Liver (tissue), 9 donors: ENCODE measurements around the gene AFP. TPM values are rescaled to one million over a fixed set of nuclear protein-coding genes. Genes with fewer than 3 reads are reported as not detected.

Source experiments
- DNase-seq: peaks from one replicate; pipeline ENCODE4 v3.0.0-alpha.2; 2017; ENCODE audit warnings: low spot score
- H3K27ac ChIP-seq, 2 donors: one replicate each; pipeline ENCODE4 v1.7.0; 2013; ENCODE audit warnings: inconsistent platforms in 2 of 2, low read length in 2 of 2, control low read depth in 1 of 2, low read depth in 1 of 2, mild to moderate bottlenecking in 1 of 2
- H3K27me3 ChIP-seq, 4 donors: one replicate each; pipeline versions ENCODE4 v1.6.1 to v1.7.0; 2013; ENCODE audit warnings: low read length in 3 of 4, inconsistent platforms in 1 of 4, mild to moderate bottlenecking in 1 of 4, moderate library complexity in 1 of 4; ENCODE audit not compliant: control insufficient read depth in 4 of 4, insufficient read depth in 4 of 4
- H3K36me3 ChIP-seq, 4 donors: one replicate each; pipeline versions ENCODE4 v1.6.1 to v1.7.0; 2013; ENCODE audit warnings: low read length in 3 of 4, mild to moderate bottlenecking in 3 of 4, low read depth in 1 of 4, moderate library complexity in 1 of 4; ENCODE audit not compliant: control insufficient read depth in 4 of 4, insufficient read depth in 3 of 4
- H3K4me1 ChIP-seq, 4 donors: one replicate each; pipeline versions ENCODE4 v1.6.1 to v1.7.0; 2013; ENCODE audit warnings: low read length in 3 of 4, mild to moderate bottlenecking in 3 of 4, moderate library complexity in 1 of 4; ENCODE audit not compliant: control insufficient read depth in 4 of 4, insufficient read depth in 4 of 4
- H3K4me3 ChIP-seq, 3 donors: one replicate each; pipeline versions ENCODE4 v1.6.1 to v1.7.0; 2013; ENCODE audit warnings: low read length in 3 of 3, control low read depth in 1 of 3, low read depth in 1 of 3, mild to moderate bottlenecking in 1 of 3
- H3K9ac ChIP-seq, 2 donors: one replicate each; pipeline ENCODE4 v1.7.0; 2013; ENCODE audit warnings: low read length in 2 of 2, mild to moderate bottlenecking in 2 of 2, moderate library complexity in 2 of 2, control low read depth in 1 of 2, low read depth in 1 of 2
- H3K9me3 ChIP-seq, 4 donors: one replicate each; pipeline versions ENCODE4 v1.6.1 to v1.7.0; 2013; ENCODE audit warnings: low read length in 3 of 4; ENCODE audit not compliant: control insufficient read depth in 4 of 4
- EGR1 ChIP-seq, 2 donors: IDR thresholded peaks; 2 replicates each; pipeline ENCODE4 v1.6.1; 2016 to 2018; ENCODE audit warnings: antibody characterized with exemption in 2 of 2, low read depth in 2 of 2
- FOXA1 ChIP-seq: IDR thresholded peaks from 2 replicates; pipeline ENCODE4 v1.6.1; 2016; ENCODE audit warnings: antibody characterized with exemption
- FOXA2 ChIP-seq: IDR thresholded peaks from 2 replicates; pipeline ENCODE4 v1.6.1; 2016; ENCODE audit warnings: antibody characterized with exemption
- GABPA ChIP-seq, 2 donors: IDR thresholded peaks in 1 of 2; conservative IDR thresholded peaks in 1 of 2; 2 replicates each; pipeline ENCODE4 v1.6.1; 2016; ENCODE audit warnings: antibody characterized with exemption in 2 of 2, mild to moderate bottlenecking in 1 of 2, moderate library complexity in 1 of 2
- HNF4A ChIP-seq, 2 donors: conservative IDR thresholded peaks; 2 replicates each; pipeline ENCODE4 v1.6.1; 2016; ENCODE audit warnings: antibody characterized with exemption in 2 of 2, mild to moderate bottlenecking in 2 of 2
- HNF4G ChIP-seq: IDR thresholded peaks from 2 replicates; pipeline ENCODE4 v1.6.1; 2016; ENCODE audit warnings: antibody characterized with exemption
- JUND ChIP-seq, 2 donors: IDR thresholded peaks; 2 replicates each; pipeline ENCODE4 v1.6.1; 2016; ENCODE audit warnings: antibody characterized with exemption in 2 of 2
- NR2F2 ChIP-seq: IDR thresholded peaks from 2 replicates; pipeline ENCODE4 v1.6.1; 2016; ENCODE audit warnings: antibody characterized with exemption
- RXRA ChIP-seq, 2 donors: IDR thresholded peaks; 2 replicates each; pipeline ENCODE4 v1.6.1; 2017 to 2018; ENCODE audit warnings: antibody characterized with exemption in 2 of 2, mild to moderate bottlenecking in 1 of 2
- SP1 ChIP-seq: IDR thresholded peaks from 2 replicates; pipeline ENCODE4 v1.6.1; 2018; ENCODE audit warnings: antibody characterized with exemption, mild to moderate bottlenecking
- TAF1 ChIP-seq: conservative IDR thresholded peaks from 2 replicates; pipeline ENCODE4 v1.6.1; 2016; ENCODE audit warnings: antibody characterized with exemption, mild to moderate bottlenecking
- YY1 ChIP-seq: IDR thresholded peaks from 2 replicates; pipeline ENCODE4 v1.6.1; 2016; ENCODE audit warnings: antibody characterized with exemption, mild to moderate bottlenecking
- WGBS: extraction: QIAGEN DNeasy Blood & Tissue Kit; methylation state at CpG from one replicate; pipeline ENCODE4 v1.1.7; 2013; 5-methylcytosine and 5-hydroxymethylcytosine counted together
- polyA plus RNA-seq, 2 donors: library from polyadenylated mRNA; stranded (reverse) in 1 of 2; unstranded in 1 of 2; fragments of 200-250 nt in 1 of 2; fragments of >200 nt in 1 of 2; fragmentation: Nextera tagmentation in 1 of 2; extraction: Ambion mirVana in 1 of 2; gene quantifications; one replicate each; pipeline versions ENCODE4 v1.2.1 to v1.2.3, GENCODE V29; 2013 to 2015
- total RNA-seq, 2 donors: library from RNA; depleted of rRNA; stranded (reverse); fragments of >200 nt; gene quantifications; one replicate each; pipeline ENCODE4 v1.2.3, GENCODE V29; 2014
- TF ChIP-seq, protein P1 (sequence below): IDR thresholded peaks from 2 replicates; pipeline ENCODE4 v1.6.1; 2016; ENCODE audit warnings: antibody characterized with exemption
- TF ChIP-seq, protein P2 (sequence below): fragments of 150-350 bp; IDR thresholded peaks from 2 replicates; pipeline ENCODE4 v1.5.1; 2017; ENCODE audit warnings: improper control_type of control experiment, low read depth, low read length; ENCODE audit not compliant: missing input control
- TF ChIP-seq, protein P3 (sequence below): IDR thresholded peaks from 2 replicates; pipeline ENCODE4 v1.6.1; 2016; ENCODE audit warnings: antibody characterized with exemption, mild to moderate bottlenecking
- TF ChIP-seq, protein P4 (sequence below): IDR thresholded peaks from 2 replicates; pipeline ENCODE4 v1.6.1; 2016; ENCODE audit warnings: antibody characterized with exemption
- donor health status: healthy.
- donor health status: healthy.
- donor health status: healthy.
- donor health status: healthy.
- donor health status: healthy.

Gene AFP
- total and polyA plus RNA-seq, 4 donors, result 1.0 to 3,875 (median 5.7) TPM

DNA sequence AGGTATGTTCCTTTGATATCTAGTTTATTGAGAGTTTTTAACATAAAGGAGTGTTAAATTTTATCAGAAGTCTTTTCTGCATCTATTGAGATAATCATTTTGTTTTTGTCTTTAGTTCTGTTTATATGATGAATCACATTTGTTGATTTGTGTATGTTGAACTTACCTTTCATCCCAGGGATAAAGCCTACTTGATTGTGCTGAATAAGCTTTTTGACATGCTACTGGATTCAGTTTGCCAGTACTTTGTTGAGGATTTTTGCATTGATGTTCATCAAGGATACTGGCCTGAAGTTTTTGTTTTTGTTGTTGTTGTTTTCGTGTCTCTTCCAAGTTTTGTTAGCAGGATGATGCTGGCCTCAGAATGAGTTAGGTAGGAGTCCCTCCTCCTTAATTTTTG is 34.7 kb downstream of the AFP start:
- Histone ChIP-seq H3K4me3 (no peak overlapping the region), H3K27me3 (no peaks in the 10 kb centered on the region), H3K4me1 (no peaks in the 10 kb centered on the region), H3K36me3 (no peaks in the 10 kb centered on the region), H3K9ac (no peak overlapping the region), H3K9me3 (peaks cover 0 to 11% (median 0%) of the 10 kb centered on the region in 4 donors), H3K27ac (no peak overlapping the region)
- 91% methylated on average over 1 of the region's 1 CpG for WGBS
- no peak for TF ChIP-seq TAF1
- no peak for TF ChIP-seq RXRA (IDR thresholded peaks at IDR 0.05)
- TF ChIP-seq, protein P1, sequence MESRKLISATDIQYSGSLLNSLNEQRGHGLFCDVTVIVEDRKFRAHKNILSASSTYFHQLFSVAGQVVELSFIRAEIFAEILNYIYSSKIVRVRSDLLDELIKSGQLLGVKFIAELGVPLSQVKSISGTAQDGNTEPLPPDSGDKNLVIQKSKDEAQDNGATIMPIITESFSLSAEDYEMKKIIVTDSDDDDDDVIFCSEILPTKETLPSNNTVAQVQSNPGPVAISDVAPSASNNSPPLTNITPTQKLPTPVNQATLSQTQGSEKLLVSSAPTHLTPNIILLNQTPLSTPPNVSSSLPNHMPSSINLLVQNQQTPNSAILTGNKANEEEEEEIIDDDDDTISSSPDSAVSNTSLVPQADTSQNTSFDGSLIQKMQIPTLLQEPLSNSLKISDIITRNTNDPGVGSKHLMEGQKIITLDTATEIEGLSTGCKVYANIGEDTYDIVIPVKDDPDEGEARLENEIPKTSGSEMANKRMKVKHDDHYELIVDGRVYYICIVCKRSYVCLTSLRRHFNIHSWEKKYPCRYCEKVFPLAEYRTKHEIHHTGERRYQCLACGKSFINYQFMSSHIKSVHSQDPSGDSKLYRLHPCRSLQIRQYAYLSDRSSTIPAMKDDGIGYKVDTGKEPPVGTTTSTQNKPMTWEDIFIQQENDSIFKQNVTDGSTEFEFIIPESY, result no peak
- no peak for TF ChIP-seq EGR1 (IDR thresholded peaks at IDR 0.05; ENCODE audit: low read depth in 2 of 2)
- TF ChIP-seq GABPA (IDR thresholded peaks at IDR 0.05 in 1 of 2, conservative IDR thresholded peaks at IDR 0.05 in 1 of 2), result no peak
- TF ChIP-seq HNF4A (conservative IDR thresholded peaks at IDR 0.05), result no peak
- TF ChIP-seq HNF4G, result no peak
- TF ChIP-seq NR2F2, result no peak
- TF ChIP-seq SP1, result no peak
- DNase-seq, result no peak

DNA sequence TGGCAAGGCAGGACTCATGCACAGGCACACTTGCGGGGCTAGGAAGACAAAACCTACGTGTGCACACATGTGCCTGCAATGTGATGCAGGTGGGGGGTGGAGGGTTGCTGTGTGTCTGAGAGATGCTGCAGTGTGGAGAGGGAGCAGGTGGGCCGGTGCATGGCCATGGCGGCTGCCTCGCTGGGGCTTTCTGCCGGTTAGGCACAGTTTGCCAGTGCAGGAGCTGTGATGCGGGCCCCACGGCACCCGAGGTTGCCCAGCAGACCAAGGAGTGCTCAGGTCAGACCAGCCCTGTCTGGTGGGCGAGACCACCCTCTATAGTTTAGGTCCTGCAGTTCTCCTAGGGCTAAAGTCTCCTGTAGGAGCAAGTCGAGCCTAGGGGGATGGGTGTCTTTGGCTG is 41.2 kb downstream of the AFP start:
- no peak for TF ChIP-seq RXRA (IDR thresholded peaks at IDR 0.05)
- TF ChIP-seq GABPA (IDR thresholded peaks at IDR 0.05 in 1 of 2, conservative IDR thresholded peaks at IDR 0.05 in 1 of 2), result no peak
- TF ChIP-seq, protein P2, sequence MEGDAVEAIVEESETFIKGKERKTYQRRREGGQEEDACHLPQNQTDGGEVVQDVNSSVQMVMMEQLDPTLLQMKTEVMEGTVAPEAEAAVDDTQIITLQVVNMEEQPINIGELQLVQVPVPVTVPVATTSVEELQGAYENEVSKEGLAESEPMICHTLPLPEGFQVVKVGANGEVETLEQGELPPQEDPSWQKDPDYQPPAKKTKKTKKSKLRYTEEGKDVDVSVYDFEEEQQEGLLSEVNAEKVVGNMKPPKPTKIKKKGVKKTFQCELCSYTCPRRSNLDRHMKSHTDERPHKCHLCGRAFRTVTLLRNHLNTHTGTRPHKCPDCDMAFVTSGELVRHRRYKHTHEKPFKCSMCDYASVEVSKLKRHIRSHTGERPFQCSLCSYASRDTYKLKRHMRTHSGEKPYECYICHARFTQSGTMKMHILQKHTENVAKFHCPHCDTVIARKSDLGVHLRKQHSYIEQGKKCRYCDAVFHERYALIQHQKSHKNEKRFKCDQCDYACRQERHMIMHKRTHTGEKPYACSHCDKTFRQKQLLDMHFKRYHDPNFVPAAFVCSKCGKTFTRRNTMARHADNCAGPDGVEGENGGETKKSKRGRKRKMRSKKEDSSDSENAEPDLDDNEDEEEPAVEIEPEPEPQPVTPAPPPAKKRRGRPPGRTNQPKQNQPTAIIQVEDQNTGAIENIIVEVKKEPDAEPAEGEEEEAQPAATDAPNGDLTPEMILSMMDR, result no peak
- TF ChIP-seq HNF4A (conservative IDR thresholded peaks at IDR 0.05), result no peak
- no peak for TF ChIP-seq SP1
- no peak for TF ChIP-seq EGR1 (IDR thresholded peaks at IDR 0.05; ENCODE audit: low read depth in 2 of 2)
- TF ChIP-seq FOXA1, result no peak
- TF ChIP-seq, protein P3, sequence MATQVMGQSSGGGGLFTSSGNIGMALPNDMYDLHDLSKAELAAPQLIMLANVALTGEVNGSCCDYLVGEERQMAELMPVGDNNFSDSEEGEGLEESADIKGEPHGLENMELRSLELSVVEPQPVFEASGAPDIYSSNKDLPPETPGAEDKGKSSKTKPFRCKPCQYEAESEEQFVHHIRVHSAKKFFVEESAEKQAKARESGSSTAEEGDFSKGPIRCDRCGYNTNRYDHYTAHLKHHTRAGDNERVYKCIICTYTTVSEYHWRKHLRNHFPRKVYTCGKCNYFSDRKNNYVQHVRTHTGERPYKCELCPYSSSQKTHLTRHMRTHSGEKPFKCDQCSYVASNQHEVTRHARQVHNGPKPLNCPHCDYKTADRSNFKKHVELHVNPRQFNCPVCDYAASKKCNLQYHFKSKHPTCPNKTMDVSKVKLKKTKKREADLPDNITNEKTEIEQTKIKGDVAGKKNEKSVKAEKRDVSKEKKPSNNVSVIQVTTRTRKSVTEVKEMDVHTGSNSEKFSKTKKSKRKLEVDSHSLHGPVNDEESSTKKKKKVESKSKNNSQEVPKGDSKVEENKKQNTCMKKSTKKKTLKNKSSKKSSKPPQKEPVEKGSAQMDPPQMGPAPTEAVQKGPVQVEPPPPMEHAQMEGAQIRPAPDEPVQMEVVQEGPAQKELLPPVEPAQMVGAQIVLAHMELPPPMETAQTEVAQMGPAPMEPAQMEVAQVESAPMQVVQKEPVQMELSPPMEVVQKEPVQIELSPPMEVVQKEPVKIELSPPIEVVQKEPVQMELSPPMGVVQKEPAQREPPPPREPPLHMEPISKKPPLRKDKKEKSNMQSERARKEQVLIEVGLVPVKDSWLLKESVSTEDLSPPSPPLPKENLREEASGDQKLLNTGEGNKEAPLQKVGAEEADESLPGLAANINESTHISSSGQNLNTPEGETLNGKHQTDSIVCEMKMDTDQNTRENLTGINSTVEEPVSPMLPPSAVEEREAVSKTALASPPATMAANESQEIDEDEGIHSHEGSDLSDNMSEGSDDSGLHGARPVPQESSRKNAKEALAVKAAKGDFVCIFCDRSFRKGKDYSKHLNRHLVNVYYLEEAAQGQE, result no peak
- no peak for TF ChIP-seq YY1
- TF ChIP-seq, protein P4, sequence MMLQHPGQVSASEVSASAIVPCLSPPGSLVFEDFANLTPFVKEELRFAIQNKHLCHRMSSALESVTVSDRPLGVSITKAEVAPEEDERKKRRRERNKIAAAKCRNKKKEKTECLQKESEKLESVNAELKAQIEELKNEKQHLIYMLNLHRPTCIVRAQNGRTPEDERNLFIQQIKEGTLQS, result no peak
- TF ChIP-seq NR2F2, result no peak
- no peak for TF ChIP-seq HNF4G
- no peak for TF ChIP-seq FOXA2
- no peak for TF ChIP-seq JUND (IDR thresholded peaks at IDR 0.05)
- no peak overlapping the region for H3K4me3 ChIP-seq
- 85% methylated on average over 11 of the region's 11 CpGs for WGBS

More for the DNA sequence above, 41.2 kb downstream of the AFP start:
- Histone ChIP-seq H3K27me3 (no peaks in the 10 kb centered on the region), H3K9me3 (peaks cover 0 to 11% (median 0%) of the 10 kb centered on the region in 4 donors), H3K36me3 (no peaks in the 10 kb centered on the region), H3K9ac (no peak overlapping the region), H3K27ac (no peak overlapping the region), H3K4me1 (peaks cover 0 to 19% (median 15%) of the 10 kb centered on the region in 4 donors)
- DNase-seq, result no peak
